Panc1 (cell line): Measurements from ENCODE around the gene PIGS.

Experiments
- CTCF ChIP-seq: fragments of 450-650 bp; IDR thresholded peaks from 2 replicates; pipeline ENCODE4 v1.5.1; 2017; ENCODE audit warnings: mild to moderate bottlenecking
- POLR2AphosphoS5 ChIP-seq: IDR thresholded peaks from 2 replicates; pipeline ENCODE4 v1.6.1; 2012; ENCODE audit warnings: mild to moderate bottlenecking, low read depth, low read length, moderate library complexity

GRCh38 chr17:28529013-28529400 lies 42.3 kb downstream of the PIGS start:
- TF ChIP-seq CTCF (no peak), POLR2AphosphoS5 (no peak)
